Fibroblast of peridontal ligament (primary cell): ENCODE measurements around the gene RETSAT.

ENCODE experiments used
- DNase-seq: peaks from one replicate; pipeline ENCODE4 v3.0.0-alpha.2; 2010; ENCODE audit errors: extremely low read depth

RETSAT gene

GRCh38 chr2:85308896-85309555 is 45.3 kb downstream of the RETSAT start:
- DNase-seq = no peak

GRCh38 chr2:85308201-85308600 is 46.1 kb downstream of the RETSAT start:
- no peak for DNase-seq

GRCh38 chr2:85307527-85307897 is 46.8 kb downstream of the RETSAT start:
- DNase-seq = no peak

GRCh38 chr2:85303780-85304531 is 50.4 kb downstream of the RETSAT start:
- no peak for DNase-seq

- no peak for DNase-seq
Measured at GRCh38 chr2:85302121-85302520, 52.2 kb downstream of the RETSAT start.
